ENCODE results near the gene NECAB2.

The NECAB2 gene

DNA sequence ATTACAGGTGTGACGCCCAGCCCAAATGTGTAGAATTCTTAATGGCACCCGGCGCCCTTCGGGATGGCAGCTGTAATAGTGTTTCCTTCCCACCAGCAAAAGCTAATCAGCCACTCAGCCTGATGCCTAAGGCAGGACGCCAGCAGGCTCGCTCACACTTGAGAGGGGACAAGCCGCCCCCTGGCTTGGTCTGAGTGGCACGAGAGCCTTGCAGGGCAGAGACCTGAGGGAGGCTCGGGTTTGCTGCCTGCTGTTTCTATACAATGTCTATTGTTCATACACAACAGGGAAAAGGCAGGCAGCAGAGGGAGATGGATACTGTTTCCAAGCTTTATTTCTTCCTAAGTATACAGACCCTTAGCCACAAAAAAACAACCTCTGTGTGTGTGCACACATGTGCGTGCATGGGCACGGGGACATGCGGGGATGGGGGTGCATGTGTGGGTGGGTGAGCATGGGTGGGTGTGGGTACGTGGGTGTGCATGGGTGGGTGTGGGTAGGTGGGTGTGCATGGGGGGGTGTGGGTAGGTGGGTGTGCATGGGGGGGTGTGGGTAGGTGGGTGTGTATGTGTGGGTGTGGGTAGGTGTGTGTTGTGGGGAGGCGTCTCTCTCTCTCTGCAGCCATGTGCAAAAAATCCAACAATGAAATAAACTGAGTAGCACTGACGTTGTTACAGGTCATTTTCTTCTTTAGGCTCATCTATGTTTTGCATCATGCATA is 64.6 kb downstream of the NECAB2 start:
- no peak for DNase-seq (ENCODE audit: low read depth)
- TF ChIP-seq, protein P1, sequence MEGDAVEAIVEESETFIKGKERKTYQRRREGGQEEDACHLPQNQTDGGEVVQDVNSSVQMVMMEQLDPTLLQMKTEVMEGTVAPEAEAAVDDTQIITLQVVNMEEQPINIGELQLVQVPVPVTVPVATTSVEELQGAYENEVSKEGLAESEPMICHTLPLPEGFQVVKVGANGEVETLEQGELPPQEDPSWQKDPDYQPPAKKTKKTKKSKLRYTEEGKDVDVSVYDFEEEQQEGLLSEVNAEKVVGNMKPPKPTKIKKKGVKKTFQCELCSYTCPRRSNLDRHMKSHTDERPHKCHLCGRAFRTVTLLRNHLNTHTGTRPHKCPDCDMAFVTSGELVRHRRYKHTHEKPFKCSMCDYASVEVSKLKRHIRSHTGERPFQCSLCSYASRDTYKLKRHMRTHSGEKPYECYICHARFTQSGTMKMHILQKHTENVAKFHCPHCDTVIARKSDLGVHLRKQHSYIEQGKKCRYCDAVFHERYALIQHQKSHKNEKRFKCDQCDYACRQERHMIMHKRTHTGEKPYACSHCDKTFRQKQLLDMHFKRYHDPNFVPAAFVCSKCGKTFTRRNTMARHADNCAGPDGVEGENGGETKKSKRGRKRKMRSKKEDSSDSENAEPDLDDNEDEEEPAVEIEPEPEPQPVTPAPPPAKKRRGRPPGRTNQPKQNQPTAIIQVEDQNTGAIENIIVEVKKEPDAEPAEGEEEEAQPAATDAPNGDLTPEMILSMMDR (conservative IDR thresholded peaks at IDR 0.05; ENCODE audit: low read depth, low read length) = no peak

DNA sequence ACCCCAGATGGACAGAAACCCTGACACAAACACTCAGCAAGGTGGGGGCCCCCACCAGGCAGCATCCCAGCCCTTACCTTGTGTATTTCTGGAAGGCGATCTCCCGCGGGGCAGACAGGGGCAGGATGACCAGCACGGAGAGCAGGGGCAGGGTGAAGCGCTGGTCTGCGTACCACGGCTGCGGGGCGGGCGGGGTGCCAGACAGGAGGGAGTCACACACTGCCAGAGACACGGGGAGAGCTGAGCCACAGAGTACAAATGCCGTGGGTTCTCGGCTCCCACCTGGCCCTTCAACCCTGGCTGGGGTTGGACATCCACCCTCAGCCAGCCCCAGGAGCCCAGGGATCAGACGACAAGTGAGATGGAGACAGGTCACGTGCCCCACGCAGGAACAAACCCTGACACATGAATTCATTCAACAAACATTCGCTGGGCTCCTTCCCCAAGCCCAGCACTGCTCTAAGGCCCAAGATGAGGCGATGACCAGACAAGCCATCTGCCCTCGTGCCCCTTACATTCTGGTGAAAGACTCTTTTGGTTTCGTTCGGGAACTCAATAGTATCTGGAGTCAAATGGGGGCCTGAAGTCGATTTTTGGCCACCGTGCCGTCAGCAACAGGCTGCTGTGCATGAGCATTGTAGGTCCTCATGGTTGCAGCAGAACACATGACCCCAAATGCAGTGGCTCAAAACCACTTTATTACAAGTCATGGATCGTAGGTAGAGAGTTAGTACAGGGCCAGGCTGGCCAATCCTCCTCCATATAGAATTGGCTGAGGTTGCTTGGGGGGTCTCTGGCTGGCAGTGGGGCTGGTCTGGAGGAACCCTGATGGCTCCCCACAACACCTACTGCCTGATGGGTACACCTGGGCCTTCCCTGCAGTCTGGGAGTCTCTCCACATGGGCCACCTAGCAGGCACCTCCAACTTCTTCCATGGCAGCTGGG is 65.5 kb downstream of the NECAB2 start:
- DNase-seq (ENCODE audit: low read depth) = no peak
- H3K4me3 ChIP-seq (ENCODE audit: low read length) = no peak overlapping the region
- TF ChIP-seq, protein P1 (conservative IDR thresholded peaks at IDR 0.05; ENCODE audit: low read depth, low read length) = no peak

More for the DNA sequence above, 64.6 kb downstream of the NECAB2 start:
- no peak overlapping the region for H3K4me3 ChIP-seq (ENCODE audit: low read length)

DNA sequence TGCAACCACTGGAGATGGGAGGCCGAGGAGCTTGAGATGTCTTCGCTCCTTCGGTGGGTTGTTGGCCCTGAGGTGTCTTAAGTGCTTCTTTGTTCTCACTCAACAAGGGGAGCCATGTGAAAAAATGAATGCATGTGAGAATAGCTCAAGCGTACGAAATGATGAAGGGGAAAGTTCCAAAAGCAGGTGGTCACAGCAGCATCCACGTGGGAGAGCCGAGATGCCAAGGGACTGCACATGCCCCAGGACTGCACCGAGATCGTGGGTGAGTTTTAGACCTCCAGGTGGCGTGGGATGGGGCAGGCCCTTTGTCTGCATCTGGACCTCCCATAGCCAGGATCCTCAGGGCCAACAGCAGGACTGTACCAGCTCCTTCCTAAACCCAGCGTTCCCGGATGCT is 66.5 kb downstream of the NECAB2 start:
- TF ChIP-seq, protein P1 (conservative IDR thresholded peaks at IDR 0.05; ENCODE audit: low read depth, low read length) = no peak
- DNase-seq (ENCODE audit: low read depth) = no peak
- no peak overlapping the region for H3K4me3 ChIP-seq (ENCODE audit: low read length)

DNA sequence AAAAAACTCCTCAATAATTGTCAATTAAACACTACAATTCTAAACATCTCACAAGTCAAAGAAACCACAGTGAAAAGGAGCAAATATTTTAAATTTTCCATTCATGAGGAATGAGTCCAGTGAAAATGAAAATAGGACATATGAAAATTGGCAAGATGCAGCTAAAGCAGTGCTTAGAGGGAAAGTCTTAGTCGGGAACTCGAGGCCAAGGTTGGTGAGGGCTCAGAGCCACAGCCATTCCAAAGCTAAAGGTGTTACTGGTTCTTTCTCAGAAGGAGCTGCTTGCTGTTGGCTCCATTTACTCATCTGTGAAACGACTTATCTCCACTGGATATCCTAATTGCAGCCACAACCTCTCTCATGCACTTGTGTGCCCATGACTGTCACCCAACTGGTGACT is 68.1 kb downstream of the NECAB2 start:
- no peak overlapping the region for H3K4me3 ChIP-seq (ENCODE audit: low read length)
- DNase-seq (ENCODE audit: low read depth) = no peak
- TF ChIP-seq, protein P1 (conservative IDR thresholded peaks at IDR 0.05; ENCODE audit: low read depth, low read length) = no peak

DNA sequence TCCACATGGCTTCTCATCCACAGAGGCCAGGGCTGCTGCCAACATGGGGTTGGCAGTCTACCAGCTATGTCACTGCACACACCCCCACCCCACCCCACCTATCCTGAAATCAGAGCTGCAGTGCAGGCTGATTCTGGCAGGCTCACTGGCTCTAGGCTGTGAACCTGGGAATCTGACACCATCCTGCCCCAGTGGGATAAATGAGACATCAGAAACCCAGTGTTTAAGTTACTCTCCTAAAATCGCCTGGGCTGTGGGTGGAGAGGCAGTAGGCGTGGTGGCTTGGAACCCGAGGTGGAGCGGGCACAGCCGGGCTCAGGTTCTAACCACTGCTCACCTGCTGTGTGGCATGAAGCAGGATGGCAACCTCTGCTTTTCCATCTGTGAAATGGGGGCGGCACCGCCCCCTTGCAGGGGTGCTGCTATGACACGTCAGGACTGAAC is 69.0 kb downstream of the NECAB2 start:
- DNase-seq (ENCODE audit: low read depth) = no peak
- no peak overlapping the region for H3K4me3 ChIP-seq (ENCODE audit: low read length)
- TF ChIP-seq, protein P1 (conservative IDR thresholded peaks at IDR 0.05; ENCODE audit: low read depth, low read length) = no peak

DNA sequence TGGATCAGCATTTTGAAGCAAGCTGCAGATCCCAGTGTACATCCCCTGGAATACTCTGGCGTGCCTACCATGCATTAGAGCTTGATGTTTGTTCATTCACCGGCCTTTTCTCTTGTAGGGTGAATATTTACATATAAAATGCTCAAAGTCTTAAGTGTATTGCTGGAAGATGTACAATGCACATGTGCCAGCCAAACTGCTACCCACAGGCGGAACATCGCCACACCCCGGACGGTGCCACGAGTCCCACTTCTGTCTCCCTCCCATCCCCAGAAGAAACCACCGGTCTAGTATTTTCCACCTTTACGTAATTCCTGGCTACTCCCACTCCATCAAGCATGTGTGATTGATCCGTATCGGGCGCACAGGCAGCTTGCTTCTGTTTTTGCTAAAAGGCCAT is 70.4 kb downstream of the NECAB2 start:
- H3K4me3 ChIP-seq (ENCODE audit: low read length) = no peak overlapping the region
- DNase-seq (ENCODE audit: low read depth) = no peak
- TF ChIP-seq, protein P1 (conservative IDR thresholded peaks at IDR 0.05; ENCODE audit: low read depth, low read length) = no peak
